Fibroblast of skin of left biceps (primary cell): ENCODE measurements around the gene IFNA4.
"Not testable (repeated sequence)": the region's sequence is repeated elsewhere in the genome, so short reads cannot be mapped to it uniquely, and the experiment has no call there.

Experiments
- DNase-seq, 2 experiments: peaks; one replicate each; pipeline ENCODE4 v3.0.0-alpha.2; 2013; ENCODE audit warnings: low read depth in 2 of 2

Gene IFNA4

GRCh38 chr9:21187487-21187886 is at the start of gene IFNA4:
Gene IFNA4, minus strand, starts transcription at chr9:21187587. Its CDS starts 56 bp downstream, at chr9:21187531.
- DNase-seq: not testable (repeated sequence)

DNA sequence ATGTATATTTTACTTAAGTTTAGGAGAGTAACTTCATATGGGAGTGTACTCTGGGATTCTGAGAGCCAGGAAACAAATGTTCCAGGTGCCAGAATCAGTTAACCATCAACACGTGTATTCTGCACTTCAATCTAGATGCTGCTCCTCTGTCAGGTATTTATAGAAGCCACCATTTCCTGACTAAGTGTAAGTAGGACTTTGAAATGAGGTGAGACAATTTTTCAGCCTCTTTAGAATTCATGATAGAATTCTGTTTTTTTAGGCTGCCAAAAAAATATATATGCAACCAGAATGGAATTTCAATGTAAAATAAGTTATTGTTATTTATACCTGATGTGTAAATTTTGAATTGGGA is 49.0 kb upstream of the IFNA4 start:
- DNase-seq: not testable (repeated sequence)

GRCh38 chr9:21235468-21236359 is 48.3 kb upstream of the IFNA4 start:
- DNase-seq: not testable (repeated sequence)

DNA sequence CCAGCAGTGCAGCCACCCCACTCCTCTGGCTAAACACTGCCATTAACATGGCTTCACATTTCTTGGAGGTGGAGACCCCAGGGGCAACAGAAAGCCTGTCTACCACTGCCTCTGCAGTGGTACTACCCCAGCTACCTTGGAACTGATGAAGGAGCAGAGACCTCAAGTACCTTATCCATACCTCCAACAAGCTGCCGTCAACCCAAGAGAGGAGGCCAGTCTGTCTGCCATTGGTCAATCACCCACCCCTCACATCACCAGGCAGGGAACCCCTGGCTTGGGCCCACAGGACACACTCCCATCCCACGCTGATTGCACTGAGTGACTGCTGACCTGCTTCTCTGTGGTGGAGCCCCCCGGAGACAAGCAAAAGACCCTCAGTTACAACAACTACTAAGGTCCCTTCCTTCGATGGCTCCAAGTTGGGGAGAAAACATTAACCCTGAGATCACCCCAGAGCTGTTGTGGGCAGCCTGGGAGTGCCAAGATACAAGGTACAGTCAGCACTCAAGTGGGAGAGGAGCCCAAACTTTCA is 46.8 kb upstream of the IFNA4 start:
- DNase-seq: no peak

- DNase-seq: no peak
Measured at GRCh38 chr9:21233258-21233657, 45.9 kb upstream of the IFNA4 start.

GRCh38 chr9:21228122-21228521 is 40.7 kb upstream of the IFNA4 start, which contains the start of gene IFNA17:
Gene IFNA17, minus strand, starts transcription at chr9:21228222. Its CDS starts 49 bp downstream, at chr9:21228173.
- DNase-seq: no peak

DNA sequence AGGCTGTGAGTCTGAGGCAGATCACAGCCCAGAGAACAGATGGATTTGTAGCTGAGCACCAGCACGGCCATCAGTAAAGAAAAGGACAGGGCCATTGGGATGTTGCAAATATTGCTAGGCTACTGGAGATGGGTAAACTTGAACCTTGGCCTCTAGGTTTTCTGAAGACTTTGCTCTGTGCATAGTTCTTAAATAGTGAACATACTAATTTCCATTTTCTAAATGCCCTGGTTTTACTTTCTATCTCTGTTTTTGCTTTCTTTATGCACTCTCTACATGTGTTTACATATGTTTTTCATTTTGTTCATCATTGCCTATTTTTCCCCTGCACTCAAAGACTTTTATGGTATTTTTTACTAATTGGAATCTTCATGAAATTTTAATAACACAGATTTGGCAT is 29.8 kb upstream of the IFNA4 start, which contains the start of gene IFNA16:
TSS of gene IFNA16 (minus strand) at position 101 of the 400 bp plus-strand sequence. CDS start at position 95, 6 bp downstream.
- DNase-seq: not testable (repeated sequence)

- DNase-seq: not testable (repeated sequence)
Measured at GRCh38 chr9:21213411-21214326, 26.3 kb upstream of the IFNA4 start.

DNA sequence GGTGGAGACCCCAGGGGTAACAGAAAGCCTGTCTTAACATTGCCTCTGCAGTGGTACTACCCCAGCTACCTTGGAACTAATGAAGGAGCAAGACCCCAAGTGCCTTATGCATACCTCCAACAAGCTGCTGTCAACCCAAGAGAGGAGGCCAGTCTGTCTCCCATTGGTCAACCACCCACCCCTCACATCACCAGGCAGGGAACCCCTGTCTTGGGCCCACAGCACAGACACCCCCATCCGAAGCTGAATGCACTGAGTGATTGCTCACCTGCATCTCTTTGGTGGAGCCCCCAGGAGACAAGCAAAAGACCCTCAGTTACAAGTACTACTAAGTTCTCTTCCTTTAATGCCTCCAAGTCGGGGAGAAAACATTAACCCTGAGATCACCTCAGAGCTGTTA is 24.8 kb upstream of the IFNA4 start:
- not testable (repeated sequence) for DNase-seq

- DNase-seq: not testable (repeated sequence)
Measured at GRCh38 chr9:21210782-21211181, 23.4 kb upstream of the IFNA4 start.

DNA sequence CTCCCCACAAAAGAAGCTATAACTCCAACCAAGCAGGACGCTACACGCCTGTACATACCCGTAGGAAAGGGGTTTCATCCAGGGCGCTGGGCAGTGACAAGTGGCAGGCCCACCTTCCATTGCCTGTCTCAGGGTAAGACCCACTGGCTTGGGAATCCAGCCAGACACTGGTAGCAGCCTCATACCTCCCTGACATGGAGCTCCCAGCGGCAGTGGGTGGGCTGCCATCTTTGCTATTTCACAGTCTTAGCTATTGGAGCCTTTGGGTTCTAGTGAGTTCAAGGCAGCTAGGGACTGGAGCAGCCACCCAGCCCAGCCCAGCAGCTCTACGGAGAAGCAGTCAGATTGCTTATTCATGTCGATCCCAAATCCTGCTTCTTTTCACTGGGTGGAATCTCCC is 22.9 kb upstream of the IFNA4 start:
- DNase-seq: no peak

DNA sequence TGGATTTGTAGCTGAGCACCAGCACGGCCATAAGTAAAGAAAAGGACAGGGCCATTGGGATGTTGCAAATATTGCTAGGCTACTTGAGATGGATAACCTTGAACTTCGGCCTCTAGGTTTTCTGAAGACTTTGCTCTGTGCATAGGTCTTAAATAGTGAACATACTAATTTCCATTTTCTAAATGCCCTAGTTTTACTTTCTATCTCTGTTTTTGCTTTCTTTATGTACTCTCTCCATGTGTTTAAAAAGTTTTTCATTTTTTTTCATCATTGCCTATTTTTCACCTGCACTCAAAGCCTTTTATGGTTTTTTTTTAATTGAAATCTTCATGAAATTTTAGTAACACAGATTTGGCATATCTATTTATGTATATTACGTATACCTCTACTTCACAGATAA is 19.7 kb upstream of the IFNA4 start, which contains the start of gene IFNA10:
TSS of gene IFNA10 (minus strand) at position 101 of the 400 bp plus-strand sequence. CDS start at position 55, 46 bp downstream.
- DNase-seq: not testable (repeated sequence)

- DNase-seq: no peak
Measured at GRCh38 chr9:21205204-21205603, 17.8 kb upstream of the IFNA4 start.

GRCh38 chr9:21202105-21202504 is 14.7 kb upstream of the IFNA4 start, which contains the start of gene IFNA7:
Gene IFNA7, minus strand, starts transcription at chr9:21202205. Its CDS starts 40 bp downstream, at chr9:21202165.
- not testable (repeated sequence) for DNase-seq

GRCh38 chr9:21194867-21195776 is 7.7 kb upstream of the IFNA4 start:
- not testable (repeated sequence) for DNase-seq

DNA sequence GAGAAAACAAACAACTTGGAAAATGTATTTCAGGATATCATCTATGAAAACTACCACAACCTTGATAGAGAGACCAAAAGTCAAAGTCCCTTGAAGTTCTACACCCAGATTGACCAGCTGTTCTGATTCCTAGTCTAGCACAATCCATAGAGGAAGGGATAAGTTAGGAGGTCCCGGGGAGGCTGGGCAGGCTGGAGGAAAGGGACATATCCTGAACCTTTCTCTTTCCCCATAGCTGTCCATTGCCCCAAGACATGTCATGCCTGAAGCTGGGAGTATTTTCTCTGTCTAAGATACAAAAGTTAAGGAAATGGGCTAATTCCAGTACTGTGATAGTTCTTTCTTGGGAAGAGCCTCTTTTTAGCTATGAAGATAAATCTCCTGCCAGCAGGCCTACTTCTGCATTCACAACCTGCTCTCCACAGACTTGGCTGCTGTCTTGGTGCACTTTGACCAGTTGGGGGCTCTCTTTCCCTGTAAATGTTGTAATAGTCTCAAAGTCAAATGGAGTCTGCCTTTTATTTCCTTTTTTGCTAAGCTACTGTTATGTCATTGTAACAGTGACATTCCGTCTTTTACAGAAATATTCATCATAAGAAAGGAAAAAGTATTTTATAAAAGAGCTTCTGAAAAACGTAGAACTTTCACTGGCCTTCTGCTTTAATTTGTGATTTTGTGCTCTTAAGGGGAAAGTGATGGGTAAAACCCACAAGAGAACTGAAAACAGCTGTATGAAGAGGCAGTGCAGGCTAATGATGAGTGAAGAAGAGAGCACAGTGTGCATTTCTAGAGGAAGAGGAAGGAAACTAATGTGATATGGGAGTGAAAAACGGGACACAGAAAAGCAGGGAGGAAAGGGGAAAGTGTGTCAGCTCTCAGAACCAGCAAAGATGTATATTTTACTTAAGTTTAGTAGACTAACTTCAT is 4.3 kb downstream of the IFNA4 start:
- DNase-seq: not testable (repeated sequence)

DNA sequence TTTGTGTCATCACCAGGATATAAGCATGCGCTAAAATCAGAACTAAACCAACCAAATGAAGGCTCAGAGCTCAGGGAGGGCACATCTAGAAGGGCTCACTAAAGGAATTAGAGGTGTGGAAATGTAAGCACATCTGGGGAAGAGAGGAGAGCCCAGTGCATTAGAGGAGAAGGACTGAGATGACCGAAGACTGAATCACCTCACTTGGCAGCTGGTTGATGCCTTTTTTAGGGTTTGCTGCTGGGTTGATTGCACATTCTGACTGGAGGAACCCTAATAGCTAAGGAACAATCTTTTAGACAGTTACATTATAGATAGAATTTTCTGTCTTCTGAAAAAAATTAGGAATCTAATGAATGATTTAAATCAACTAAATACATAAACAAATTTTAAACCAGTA is 12.7 kb downstream of the IFNA4 start:
- no peak for DNase-seq

DNA sequence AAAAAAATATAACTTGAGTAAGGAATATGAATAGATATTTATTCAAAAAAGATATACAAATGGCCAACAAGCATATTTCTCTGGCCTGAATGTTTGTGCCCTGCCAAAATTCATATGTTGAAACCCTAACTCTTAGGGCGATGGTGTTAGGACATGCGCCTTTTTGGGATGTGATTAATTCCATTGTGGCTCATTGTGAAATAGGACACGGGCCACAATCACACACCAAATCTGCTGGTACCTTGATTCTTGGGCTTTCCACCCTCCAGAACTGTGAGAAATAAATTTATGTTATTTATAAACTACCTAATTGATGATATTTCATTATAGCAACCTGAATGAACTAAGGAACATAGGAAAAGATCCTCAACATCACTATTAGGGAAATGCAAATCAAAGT is 15.2 kb downstream of the IFNA4 start:
- no peak for DNase-seq

GRCh38 chr9:21171351-21171750 is 16.0 kb downstream of the IFNA4 start:
- no peak for DNase-seq
